Breast epithelium (tissue), 4 donors: ENCODE data around the gene TSR2. TPM values are rescaled to one million over a fixed set of nuclear protein-coding genes. Genes with fewer than 3 reads are reported as not detected.

Experiments used
- DNase-seq, 2 donors: peaks; one replicate each; pipeline ENCODE4 v3.0.0-alpha.2; 2019; ENCODE audit warnings: low spot score in 2 of 2
- H3K27ac ChIP-seq, 2 donors: fragments of 200-600 bp; sonication (generic) in 1 of 2; one replicate each; pipeline ENCODE4 v1.5.1; 2016 to 2019; ENCODE audit warnings: mild to moderate bottlenecking in 1 of 2
- H3K27me3 ChIP-seq, 2 donors: fragments of 200-600 bp; sonication (generic) in 1 of 2; one replicate each; pipeline versions ENCODE4 v1.5.1 to v1.6.0; 2017 to 2019; ENCODE audit warnings: control low read depth in 1 of 2, mild to moderate bottlenecking in 1 of 2
- H3K36me3 ChIP-seq: fragments of 200-600 bp; one replicate; pipeline ENCODE4 v1.5.1; 2019
- H3K4me1 ChIP-seq, 2 donors: fragments of 200-600 bp; sonication (generic); one replicate each; pipeline ENCODE4 v1.5.1; 2016 to 2019; ENCODE audit warnings: control low read depth in 1 of 2
- H3K4me3 ChIP-seq, 3 donors: fragments of 200-600 bp; sonication (generic); 1 replicate in 2 of 3; 2 replicates in 1 of 3; pipeline ENCODE4 v1.5.1; 2016 to 2019; ENCODE audit warnings: mild to moderate bottlenecking in 3 of 3, moderate library complexity in 2 of 3
- H3K9me3 ChIP-seq, 2 donors: fragments of 200-600 bp; sonication (generic) in 1 of 2; one replicate each; pipeline ENCODE4 v1.5.1; 2016 to 2019; ENCODE audit warnings: control low read depth in 1 of 2
- CTCF ChIP-seq, 3 donors: fragments of 450-650 bp; IDR thresholded peaks; one replicate each; pipeline ENCODE4 v1.5.1; 2016 to 2017; ENCODE audit warnings: antibody characterized with exemption in 3 of 3, mild to moderate bottlenecking in 3 of 3, moderate library complexity in 3 of 3
- POLR2A ChIP-seq: fragments of 450-650 bp; IDR thresholded peaks from one replicate; pipeline ENCODE4 v1.6.1; 2016; ENCODE audit warnings: antibody characterized with exemption, mild to moderate bottlenecking, moderate library complexity
- POLR2AphosphoS5 ChIP-seq, 3 donors: sonication (generic); formaldehyde crosslinking; IDR thresholded peaks; one replicate each; pipeline ENCODE4 v1.6.1; 2017; ENCODE audit warnings: antibody characterized with exemption in 3 of 3
- intact Hi-C: fragments of 100-400 bp; cut with DNase I; formaldehyde crosslinking; loops from one replicate; pipeline ENCODE4 v1.15.1; 2023; ENCODE audit warnings: low total_unique reads
- total RNA-seq, 3 donors: library from RNA; depleted of rRNA; stranded (reverse); fragments of >200 nt; gene quantifications; one replicate each; pipeline ENCODE4 v1.1.0, GENCODE V29; 2016

TSR2 gene
- total RNA-seq, 3 donors from 2014 or later, result 20.1 to 23.3 (median 21.9) TPM

- Histone ChIP-seq H3K36me3 (no peaks in the 10 kb centered on the region), H3K27me3 (peaks cover 0 to 28% of the 10 kb centered on the region in 2 donors), H3K4me3 (no peak overlapping the region), H3K9me3 (no peaks in the 10 kb centered on the region), H3K27ac (no peak overlapping the region), H3K4me1 (no peaks in the 10 kb centered on the region)
- intact Hi-C loops, result no loop called here
- no peak for TF ChIP-seq POLR2AphosphoS5 (IDR thresholded peaks at IDR 0.05)
- no peak for TF ChIP-seq POLR2A
- TF ChIP-seq CTCF (IDR thresholded peaks at IDR 0.05), result no peak
- DNase-seq, result no peak
Measured at GRCh38 chrX:54415534-54416350, 24.5 kb upstream of the TSR2 start.

GRCh38 chrX:54416965-54417364 is 23.2 kb upstream of the TSR2 start:
- H3K27me3 ChIP-seq, result peaks cover 0 to 28% of the 10 kb centered on the region in 2 donors
- no peak for DNase-seq
- H3K4me3 ChIP-seq, result no peak overlapping the region
- no peaks in the 10 kb centered on the region for H3K4me1 ChIP-seq
- TF ChIP-seq POLR2AphosphoS5 (IDR thresholded peaks at IDR 0.05) (no peak), POLR2A (no peak)
- intact Hi-C loops, result no loop called here
- no peaks in the 10 kb centered on the region for H3K9me3 ChIP-seq
- H3K36me3 ChIP-seq, result no peaks in the 10 kb centered on the region
- H3K27ac ChIP-seq, result no peak overlapping the region

- H3K4me3 ChIP-seq, result no peak overlapping the region
- no peaks in the 10 kb centered on the region for H3K4me1 ChIP-seq
- DNase-seq, result no peak
- H3K27ac ChIP-seq, result no peak overlapping the region
- H3K27me3 ChIP-seq, result peaks cover 0 to 17% of the 10 kb centered on the region in 2 donors
- no peaks in the 10 kb centered on the region for H3K9me3 ChIP-seq
- no peaks in the 10 kb centered on the region for H3K36me3 ChIP-seq
- intact Hi-C loops, result no loop called here
- TF ChIP-seq POLR2A (no peak), POLR2AphosphoS5 (IDR thresholded peaks at IDR 0.05) (no peak), CTCF (IDR thresholded peaks at IDR 0.05) (no peak)
Measured at GRCh38 chrX:54419559-54420302, 20.5 kb upstream of the TSR2 start.

- Histone ChIP-seq H3K27ac (no peak overlapping the region), H3K27me3 (no peaks in the 10 kb centered on the region), H3K4me1 (no peaks in the 10 kb centered on the region), H3K9me3 (no peaks in the 10 kb centered on the region), H3K4me3 (no peak overlapping the region), H3K36me3 (no peaks in the 10 kb centered on the region)
- DNase-seq, result no peak
- no peak for TF ChIP-seq POLR2AphosphoS5 (IDR thresholded peaks at IDR 0.05)
- TF ChIP-seq CTCF (IDR thresholded peaks at IDR 0.05), result no peak
- no peak for TF ChIP-seq POLR2A
- intact Hi-C loops, result no loop called here
Measured at GRCh38 chrX:54422168-54422567, 18.0 kb upstream of the TSR2 start.

- Histone ChIP-seq H3K4me3 (no peak overlapping the region), H3K9me3 (no peaks in the 10 kb centered on the region), H3K36me3 (no peaks in the 10 kb centered on the region), H3K27me3 (no peaks in the 10 kb centered on the region), H3K27ac (no peak overlapping the region), H3K4me1 (no peaks in the 10 kb centered on the region)
- no peak for TF ChIP-seq CTCF (IDR thresholded peaks at IDR 0.05)
- no peak for TF ChIP-seq POLR2AphosphoS5 (IDR thresholded peaks at IDR 0.05)
- TF ChIP-seq POLR2A, result no peak
- DNase-seq, result no peak
- intact Hi-C loops, result no loop called here
Measured at GRCh38 chrX:54423161-54423888, 16.9 kb upstream of the TSR2 start.
